Measurements from ENCODE around the gene YPEL3.

GRCh38 chr16:30053376-30054015 is 42.5 kb downstream of the YPEL3 start:
- TF ChIP-seq REST (IDR thresholded peaks at IDR 0.05; ENCODE audit: insufficient replicate concordance, low read depth) (no peak), CTCF (IDR thresholded peaks at IDR 0.05; ENCODE audit: insufficient read depth, low read length) (no peak), POLR2AphosphoS5 (IDR thresholded peaks at IDR 0.05; ENCODE audit: low read depth) (no peak)

Measured in HL-60 (cell line).